Neural cell (in vitro differentiated cells): ENCODE results near the gene PYGB. TPM values are rescaled to one million over a fixed set of nuclear protein-coding genes. Genes with fewer than 3 reads are reported as not detected.

Experiments used
- H2AFZ ChIP-seq: fragments of 200-600, 300-800 bp; sonication (generic), shearing (Covaris generic); 2 replicates; pipeline ENCODE4 v1.6.0; 2014; ENCODE audit warnings: low read depth, mild to moderate bottlenecking, antibody characterized with exemption, low read length, moderate library complexity
- H3F3A ChIP-seq: fragments of 200-600 bp; shearing (Covaris generic); 2 replicates; pipeline ENCODE4 v1.6.1; 2016; ENCODE audit warnings: mild to moderate bottlenecking, moderate library complexity, mixed read lengths, antibody characterized with exemption, low read length; ENCODE audit not compliant: insufficient read depth, poor library complexity, severe bottlenecking
- H3K27ac ChIP-seq: fragments of 200-600, 300-800 bp; sonication (generic), shearing (Covaris generic); 2 replicates; pipeline ENCODE4 v1.5.1; 2014; ENCODE audit warnings: mild to moderate bottlenecking, low read length, moderate library complexity
- H3K27me3 ChIP-seq: fragments of 300-800, 200-600 bp; sonication (generic), shearing (Covaris generic); 2 replicates; pipeline ENCODE4 v1.6.0; 2014; ENCODE audit warnings: mild to moderate bottlenecking, low read depth, low read length, moderate library complexity; ENCODE audit not compliant: insufficient read depth
- H3K36me3 ChIP-seq: fragments of 300-800, 200-600 bp; sonication (generic), shearing (Covaris generic); 2 replicates; pipeline ENCODE4 v1.5.1; 2014; ENCODE audit warnings: mild to moderate bottlenecking, antibody characterized with exemption, low read length, moderate library complexity; ENCODE audit not compliant: insufficient read depth
- H3K4me2 ChIP-seq: fragments of 300-800, 200-600 bp; sonication (generic), shearing (Covaris generic); 2 replicates; pipeline ENCODE4 v1.6.0; 2014; ENCODE audit warnings: mild to moderate bottlenecking, low read length
- H3K4me3 ChIP-seq: fragments of 300-800, 200-600 bp; sonication (generic), shearing (Covaris generic); 2 replicates; pipeline ENCODE4 v1.5.1; 2014; ENCODE audit warnings: mild to moderate bottlenecking, low read length, moderate library complexity
- H3K79me2 ChIP-seq: fragments of 200-600 bp; shearing (Covaris generic); replicated peaks from 2 replicates; pipeline ENCODE4 v1.6.0; 2014; ENCODE audit warnings: mild to moderate bottlenecking, low read length, moderate library complexity; ENCODE audit not compliant: insufficient read depth
- H3K9ac ChIP-seq: fragments of 300-800, 200-600 bp; sonication (generic), shearing (Covaris generic); 2 replicates; pipeline ENCODE4 v1.6.1; 2016; ENCODE audit warnings: mild to moderate bottlenecking, low read length, mixed read lengths
- H3K9me2 ChIP-seq: fragments of 200-600 bp; shearing (Covaris generic); 2 replicates; pipeline ENCODE4 v1.6.1; 2016; ENCODE audit warnings: mild to moderate bottlenecking, low read length, mixed read lengths; ENCODE audit not compliant: insufficient read depth
- H3K9me3 ChIP-seq: fragments of 200-600, 300-800 bp; sonication (generic), shearing (Covaris generic); 2 replicates; pipeline ENCODE4 v1.6.1; 2016; ENCODE audit warnings: mild to moderate bottlenecking, mixed run types, low read length, moderate library complexity, mixed read lengths
- H4K20me1 ChIP-seq: fragments of 200-600 bp; shearing (Covaris generic); 2 replicates; pipeline ENCODE4 v1.6.1; 2016; ENCODE audit warnings: mild to moderate bottlenecking, mixed run types; ENCODE audit not compliant: insufficient read depth
- CTCF ChIP-seq: fragments of 450-650 bp; IDR thresholded peaks from 2 replicates; pipeline ENCODE4 v1.5.1; 2014; ENCODE audit warnings: antibody characterized with exemption, mild to moderate bottlenecking, moderate library complexity; ENCODE audit not compliant: poor library complexity, severe bottlenecking
- EP300 ChIP-seq: fragments of 450-650 bp; conservative IDR thresholded peaks from 2 replicates; pipeline ENCODE4 v1.6.1; 2014; ENCODE audit warnings: antibody characterized with exemption, mild to moderate bottlenecking, moderate library complexity; ENCODE audit not compliant: poor library complexity, severe bottlenecking
- EZH2 ChIP-seq: fragments of 200-600, 300-800 bp; shearing (Covaris generic), sonication (generic); IDR thresholded peaks from 2 replicates; pipeline ENCODE4 v1.6.1; 2014; ENCODE audit warnings: antibody characterized with exemption, low read length, borderline replicate concordance, mild to moderate bottlenecking; ENCODE audit not compliant: insufficient read depth, poor library complexity, severe bottlenecking
- MXI1 ChIP-seq: fragments of 450-650 bp; conservative IDR thresholded peaks from 2 replicates; pipeline ENCODE4 v1.6.1; 2014; ENCODE audit warnings: antibody characterized with exemption, mild to moderate bottlenecking; ENCODE audit not compliant: poor library complexity, severe bottlenecking
- POLR2AphosphoS5 ChIP-seq: IDR thresholded peaks from 2 replicates; pipeline ENCODE4 v1.6.1; 2012
- RAD21 ChIP-seq: fragments of 450-650 bp; conservative IDR thresholded peaks from 2 replicates; pipeline ENCODE4 v1.6.1; 2014; ENCODE audit warnings: antibody characterized with exemption, mild to moderate bottlenecking, moderate library complexity
- REST ChIP-seq: IDR thresholded peaks from 2 replicates; pipeline ENCODE4 v1.6.1; 2012; ENCODE audit warnings: borderline replicate concordance
- SMC3 ChIP-seq: fragments of 450-650 bp; conservative IDR thresholded peaks from 2 replicates; pipeline ENCODE4 v1.6.1; 2014; ENCODE audit warnings: antibody characterized with exemption, mild to moderate bottlenecking, moderate library complexity; ENCODE audit not compliant: poor library complexity
- TAF1 ChIP-seq: IDR thresholded peaks from 2 replicates; pipeline ENCODE4 v1.6.1; 2012; ENCODE audit warnings: low read depth
- polyA plus RNA-seq: library from polyadenylated mRNA; depleted of rRNA; stranded (reverse); fragments of >200 nt; gene quantifications from 2 replicates; pipeline ENCODE4 v1.2.3, GENCODE V29; 2014

The PYGB gene
- polyA plus RNA-seq, 1 donor from 2014 or later: 70.5 TPM

GRCh38 chr20:25313593-25313992 lies 65.7 kb downstream of the PYGB start (continued):
- TF ChIP-seq TAF1: no peak
- TF ChIP-seq POLR2AphosphoS5: no peak
- TF ChIP-seq EZH2: no peak

GRCh38 chr20:25314497-25315417 lies 66.9 kb downstream of the PYGB start:
- Histone ChIP-seq H3K9me2 (no peaks in the 10 kb centered on the region), H3K27ac (no peak overlapping the region), H3K36me3 (no peaks in the 10 kb centered on the region), H3K9ac (no peak overlapping the region), H3K79me2 (no peaks in the 10 kb centered on the region), H3K4me2 (no peak overlapping the region), H3K9me3 (no peaks in the 10 kb centered on the region), H3F3A (no peaks in the 10 kb centered on the region), H4K20me1 (no peaks in the 10 kb centered on the region), H3K27me3 (no peaks in the 10 kb centered on the region), H2AFZ (no peak overlapping the region), H3K4me3 (no peak overlapping the region)
- TF ChIP-seq SMC3: no peak
- TF ChIP-seq CTCF: no peak
- no peak for TF ChIP-seq REST
- TF ChIP-seq MXI1: no peak
- TF ChIP-seq POLR2AphosphoS5: no peak
- no peak for TF ChIP-seq EZH2
- TF ChIP-seq RAD21: no peak
- TF ChIP-seq EP300: no peak
- TF ChIP-seq TAF1: no peak
